Kidney (tissue), 14 donors: ENCODE data around the gene NECAB3. TPM values are rescaled to one million over a fixed set of nuclear protein-coding genes. Genes with fewer than 3 reads are reported as not detected.

Experiments used
- DNase-seq, 5 donors: peaks; one replicate each; pipeline ENCODE4 v3.0.0-alpha.2; 2013 to 2020
- FAIRE-seq: peaks from 2 replicates; lab custom pipeline; 2012; peaks lifted over from hg19 to GRCh38; lab: Jason Lieb, UNC
- H3K27ac ChIP-seq, 2 donors: one replicate each; pipeline ENCODE4 v1.7.0; 2013; ENCODE audit warnings: low read depth in 2 of 2, low read length in 2 of 2, inconsistent platforms in 1 of 2
- H3K27me3 ChIP-seq: one replicate; pipeline ENCODE4 v1.7.1; 2013; ENCODE audit warnings: low read length, inconsistent platforms; ENCODE audit not compliant: control insufficient read depth, insufficient read depth
- H3K36me3 ChIP-seq, 3 donors: one replicate each; pipeline versions ENCODE4 v1.7.0 to v1.7.1; 2013; ENCODE audit warnings: low read length in 3 of 3, control low read depth in 1 of 3, inconsistent platforms in 1 of 3; ENCODE audit not compliant: insufficient read depth in 3 of 3, control insufficient read depth in 2 of 3
- H3K4me1 ChIP-seq, 3 donors: one replicate each; pipeline versions ENCODE4 v1.7.0 to v1.7.1; 2013; ENCODE audit warnings: low read length in 3 of 3, inconsistent platforms in 1 of 3, low read depth in 1 of 3; ENCODE audit not compliant: control insufficient read depth in 2 of 3, insufficient read depth in 2 of 3
- H3K4me3 ChIP-seq, 3 donors: one replicate each; pipeline versions ENCODE4 v1.7.0 to v1.8.1; 2013; ENCODE audit warnings: low read length in 3 of 3, control low read depth in 1 of 3, inconsistent platforms in 1 of 3
- H3K9ac ChIP-seq, 3 donors: one replicate each; pipeline versions ENCODE4 v1.7.0 to v1.7.1; 2013; ENCODE audit warnings: low read length in 3 of 3, control low read depth in 1 of 3, inconsistent platforms in 1 of 3
- H3K9me3 ChIP-seq, 3 donors: one replicate each; pipeline versions ENCODE4 v1.7.0 to v1.7.1; 2013; ENCODE audit warnings: low read length in 3 of 3, control low read depth in 1 of 3, inconsistent platforms in 1 of 3; ENCODE audit not compliant: control insufficient read depth in 2 of 3, insufficient read depth in 1 of 3
- CTCF ChIP-seq: IDR thresholded peaks from 3 replicates; pipeline ENCODE4 v1.5.1; 2012; ENCODE audit warnings: mild to moderate bottlenecking, moderate library complexity, borderline replicate concordance; ENCODE audit not compliant: insufficient read depth; ENCODE audit errors: extremely low read depth
- intact Hi-C: fragments of 100-400 bp; cut with DNase I; formaldehyde crosslinking; loops from one replicate; pipeline ENCODE4 v1.11.1; 2022
- polyA plus RNA-seq: library from polyadenylated mRNA; stranded (reverse); fragments of 350-450 nt; fragmentation: Illumina TruSeq; extraction: RNeasy Lipid Tissue Mini Kit (QIAGEN cat#74804); gene quantifications from one replicate; pipeline ENCODE4 v1.2.3, GENCODE V29; 2014; ENCODE audit warnings: low read depth, low replicate concordance; ENCODE audit not compliant: insufficient read depth
- total RNA-seq: library from RNA; stranded (reverse); fragmentation: NEBNext Ultra II Directional; extraction: Animal tissue kit (Norgen Biotek cat#: 25700); gene quantifications from one replicate; pipeline ENCODE4 v1.2.1, GENCODE V29; 2021
- donor health status: control.
- donor health status: control.
- donor health status: control.
- donor health status: control.
- donor health status: control.
- donor health status: DM: yes; HTN: yes; CAD: no.
- donor health status: Normal renal cell carcinoma (clear cell type).

Gene NECAB3
- total and polyA plus RNA-seq, 2 donors from 2014 or later, result 19.7 to 35.6 TPM

- peak; percentile 83 to 93 (median 87) for DNase-seq
- Histone ChIP-seq H3K36me3 (peaks cover 0 to 5% (median 0%) of the 10 kb centered on the region in 3 donors), H3K9ac (peak overlapping the region in 1 of 3 donors; percentile 40), H3K4me3 (peak overlapping the region; percentile 28 to 66 (median 38)), H3K9me3 (no peaks in the 10 kb centered on the region), H3K27ac (peak overlapping the region; percentile 66 to 85), H3K27me3 (no peaks in the 10 kb centered on the region), H3K4me1 (peaks cover 0 to 27% (median 14%) of the 10 kb centered on the region in 3 donors)
- FAIRE-seq, result no peak
- TF ChIP-seq CTCF, result peak; percentile 95
- intact Hi-C loops, result no loop called here
These were observed 6.4 kb downstream of the NECAB3 start for GRCh38 chr20:33667676-33668465.

GRCh38 chr20:33667245-33667675 lies 7.0 kb downstream of the NECAB3 start:
- peaks cover 0 to 5% (median 0%) of the 10 kb centered on the region in 3 donors for H3K36me3 ChIP-seq
- H3K9me3 ChIP-seq, result no peaks in the 10 kb centered on the region
- peak overlapping the region; percentile 66 to 85 for H3K27ac ChIP-seq
- H3K4me3 ChIP-seq, result peak overlapping the region; percentile 28 to 66 (median 38)
- no peak for TF ChIP-seq CTCF
- intact Hi-C loops, result no loop called here
- H3K27me3 ChIP-seq, result no peaks in the 10 kb centered on the region
- H3K9ac ChIP-seq, result peak overlapping the region in 1 of 3 donors; percentile 46
- H3K4me1 ChIP-seq, result peaks cover 0 to 22% (median 14%) of the 10 kb centered on the region in 3 donors
- FAIRE-seq (no peak), DNase-seq (peak in 4 of 5 donors; percentile 46 to 88 (median 63))

- peak; percentile 96 to 99 (median 98) for DNase-seq
- Histone ChIP-seq H3K4me3 (peak within 1 kb of the TSS; percentile 28 to 66 (median 47)), H3K27ac (peak within 1 kb of the TSS; percentile 66 to 85), H3K9me3 (no peaks in the 10 kb centered on the region), H3K36me3 (peaks cover 0 to 5% (median 0%) of the 10 kb centered on the region in 3 donors), H3K27me3 (no peaks in the 10 kb centered on the region), H3K9ac (peak within 1 kb of the TSS in 1 of 3 donors; percentile 66), H3K4me1 (peaks cover 0 to 22% (median 14%) of the 10 kb centered on the region in 3 donors)
- intact Hi-C loops, result no loop called here
- peak; percentile 93 for FAIRE-seq
- TF ChIP-seq CTCF, result peak; percentile 26
These were observed 7.7 kb downstream of the NECAB3 start, which contains the start of gene ACTL10 for GRCh38 chr20:33666293-33667244. Gene ACTL10, plus strand, starts transcription at chr20:33666943. Its CDS starts 555 bp downstream, at chr20:33667498.
